COLO668 (cell line): Measurements from ENCODE around the gene RAP1GAP.

ENCODE experiments used
- DNase-seq: peaks from one replicate; lab custom pipeline; 2025; ENCODE audit not compliant: unreplicated experiment; lab: John Stamatoyannopoulos, UW

The RAP1GAP gene

DNA sequence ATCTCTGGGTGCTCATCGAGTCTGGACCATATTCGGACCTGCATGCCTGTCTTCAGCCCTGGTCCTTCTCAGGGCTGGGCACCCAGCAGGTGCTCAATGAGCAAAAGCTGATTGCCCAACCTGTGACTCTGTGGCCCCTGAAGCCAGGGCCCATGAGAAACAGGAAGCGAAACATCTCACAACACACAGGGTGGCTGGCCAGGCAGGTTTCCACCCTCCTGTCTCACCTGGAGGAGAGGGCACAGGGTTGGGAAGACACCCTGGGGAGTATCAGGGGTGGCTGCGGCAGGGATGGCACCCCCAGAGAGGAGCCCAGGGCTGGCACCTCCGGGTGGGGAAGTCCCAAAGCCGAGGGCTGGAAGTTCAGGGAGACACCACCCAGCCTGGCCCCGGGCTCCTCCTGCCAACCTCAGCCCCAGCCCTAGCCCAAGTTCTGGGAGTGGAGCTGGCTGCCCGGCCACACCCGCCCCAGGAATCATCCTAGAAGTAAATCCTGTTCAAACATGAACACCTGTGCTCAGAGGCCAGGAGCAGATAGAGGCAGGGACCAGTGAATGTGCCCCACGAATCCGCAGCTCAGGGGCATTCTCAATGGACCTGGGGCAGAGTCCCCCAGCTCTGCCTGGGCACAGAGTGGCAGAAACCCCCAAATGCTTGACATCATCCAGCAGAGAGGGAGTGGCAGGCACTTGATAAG, 54.6 kb downstream of the RAP1GAP start:
- no peak for DNase-seq

DNA sequence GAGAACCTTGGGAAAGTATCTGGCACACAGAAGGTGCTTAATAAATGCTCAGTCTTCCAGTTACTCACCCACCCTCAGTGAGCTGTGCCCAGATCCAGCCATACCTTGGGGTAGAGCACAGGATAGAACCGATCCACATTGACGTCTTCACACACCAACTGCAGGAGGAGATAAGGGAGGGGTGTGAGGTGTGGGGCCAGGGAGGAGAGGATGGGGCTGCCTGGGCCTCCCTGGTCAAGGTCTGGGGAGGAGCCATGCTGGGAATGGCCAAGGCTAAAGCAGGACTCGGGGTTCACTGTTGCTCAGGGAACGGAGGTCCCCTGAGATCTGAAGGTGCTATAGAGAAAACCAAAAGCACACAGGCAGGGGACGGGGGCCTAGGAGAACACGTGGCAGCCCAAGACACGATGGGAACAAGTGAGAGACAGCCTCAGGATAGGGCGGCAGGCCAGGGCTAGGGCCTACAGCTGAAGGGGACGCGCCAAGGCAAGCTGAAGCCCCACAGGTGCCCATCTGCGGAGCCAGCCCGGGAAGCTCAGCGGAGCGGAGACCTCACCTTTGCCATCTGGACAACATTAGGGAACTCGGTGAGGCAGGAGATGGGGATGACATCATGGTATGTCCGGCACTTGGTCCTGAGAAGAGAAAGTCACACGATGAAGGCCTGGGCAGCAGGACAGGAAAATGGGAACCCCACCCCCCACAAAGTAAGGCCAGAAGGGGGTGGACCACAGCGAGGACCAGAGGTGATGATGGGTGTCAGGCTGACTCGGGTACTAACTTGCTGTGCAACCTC, 55.9 kb downstream of the RAP1GAP start:
- DNase-seq, result no peak

GRCh38 chr1:21612057-21612456, 57.1 kb downstream of the RAP1GAP start:
- no peak for DNase-seq

DNA sequence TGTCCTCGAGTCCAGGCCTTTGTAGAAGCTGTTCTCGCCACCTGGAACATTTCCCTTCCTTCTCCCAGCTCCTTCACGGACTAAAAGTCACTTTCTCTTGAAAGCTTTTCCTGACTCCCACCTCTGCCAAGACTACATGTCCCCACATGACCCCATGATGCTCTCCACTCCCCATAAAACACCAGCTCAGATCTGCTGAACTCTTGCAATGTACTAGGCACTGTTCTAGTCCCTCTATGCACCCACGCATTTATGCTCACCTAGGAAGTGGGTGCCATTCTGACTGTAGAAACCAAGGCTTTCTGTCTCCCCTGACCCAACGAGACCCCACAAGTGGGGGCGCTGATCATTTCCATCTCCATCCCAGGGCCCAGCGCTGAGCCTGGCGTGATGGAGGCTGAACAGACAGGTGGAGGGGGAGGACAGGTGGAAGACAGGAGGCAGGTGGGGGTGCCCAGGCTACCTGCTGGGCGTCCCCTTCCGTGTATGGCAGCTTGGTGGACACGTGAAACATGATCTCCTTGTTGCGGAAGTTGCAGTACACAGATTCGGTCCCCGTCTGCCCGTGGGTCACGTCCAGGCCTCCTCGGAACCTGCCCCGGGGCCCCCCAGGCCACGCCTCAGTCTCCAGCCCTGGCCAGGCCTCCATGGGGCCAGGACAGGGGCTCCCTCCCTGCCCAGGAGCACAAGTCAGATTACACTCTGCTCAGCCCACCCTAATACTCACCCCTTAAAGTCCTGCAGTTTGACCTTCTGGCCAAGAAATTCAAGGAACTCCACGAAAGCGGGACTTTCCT, 58.0 kb downstream of the RAP1GAP start:
- DNase-seq, result peak; percentile 39

- DNase-seq, result no peak
Measured at GRCh38 chr1:21610027-21610426, 59.1 kb downstream of the RAP1GAP start.

DNA sequence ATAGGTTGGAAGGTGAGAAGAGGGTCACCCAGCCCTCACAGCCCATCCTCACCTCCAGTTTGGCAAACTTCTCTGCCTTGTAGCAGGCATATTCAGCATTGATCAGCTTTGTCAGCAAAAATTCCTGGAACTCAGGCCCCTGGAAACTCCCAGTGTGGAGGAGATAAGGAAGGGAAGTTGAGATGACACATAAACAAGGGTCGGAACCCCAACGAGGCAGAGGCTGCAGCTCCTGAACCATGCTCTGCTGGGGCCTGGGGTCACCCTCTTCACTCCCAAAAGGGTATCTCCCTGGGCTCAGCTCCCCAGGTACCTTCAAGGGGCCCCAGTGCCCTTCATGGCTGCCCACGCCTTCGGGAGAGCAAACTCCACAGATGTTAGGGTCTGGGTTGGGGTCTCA, 60.4 kb downstream of the RAP1GAP start:
- no peak for DNase-seq

- no peak for DNase-seq
Measured at GRCh38 chr1:21607549-21608529, 61.3 kb downstream of the RAP1GAP start.

DNA sequence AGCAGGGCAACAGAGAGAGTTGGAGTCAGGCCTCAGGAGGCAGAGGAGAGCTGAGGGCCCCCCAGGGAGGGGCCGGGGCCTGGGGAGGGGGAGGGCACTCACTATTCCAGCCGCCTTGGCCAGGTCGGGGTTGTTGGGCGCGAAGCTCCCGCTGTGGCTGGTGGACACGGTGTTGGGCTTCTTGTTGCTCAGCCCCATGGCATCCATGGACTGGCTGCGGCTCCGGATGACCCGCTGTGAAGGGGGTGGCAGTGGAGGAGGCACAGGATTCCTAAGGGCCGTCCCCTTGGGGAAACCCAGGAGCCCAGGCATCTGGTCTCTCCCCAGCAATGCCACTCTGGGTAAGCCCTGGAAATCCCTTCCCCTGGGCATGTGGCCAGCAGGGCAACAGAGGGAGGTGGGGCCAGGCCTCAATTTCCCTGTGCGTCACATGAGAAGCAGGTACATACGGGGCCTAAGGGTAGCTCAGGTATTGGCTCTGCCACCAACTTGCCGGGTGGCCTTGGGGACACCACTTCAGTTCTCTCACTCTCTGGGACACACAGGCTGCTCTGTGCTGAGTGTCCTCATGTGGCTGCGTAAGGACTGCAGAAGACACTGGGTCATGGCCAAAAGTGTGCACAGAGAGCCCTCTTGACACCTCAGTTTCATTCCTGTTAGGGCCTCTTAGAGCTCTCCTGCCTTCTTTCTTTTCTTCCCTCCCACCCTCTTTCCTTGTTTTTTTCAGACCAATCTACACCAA, 63.0 kb downstream of the RAP1GAP start:
- no peak for DNase-seq

DNA sequence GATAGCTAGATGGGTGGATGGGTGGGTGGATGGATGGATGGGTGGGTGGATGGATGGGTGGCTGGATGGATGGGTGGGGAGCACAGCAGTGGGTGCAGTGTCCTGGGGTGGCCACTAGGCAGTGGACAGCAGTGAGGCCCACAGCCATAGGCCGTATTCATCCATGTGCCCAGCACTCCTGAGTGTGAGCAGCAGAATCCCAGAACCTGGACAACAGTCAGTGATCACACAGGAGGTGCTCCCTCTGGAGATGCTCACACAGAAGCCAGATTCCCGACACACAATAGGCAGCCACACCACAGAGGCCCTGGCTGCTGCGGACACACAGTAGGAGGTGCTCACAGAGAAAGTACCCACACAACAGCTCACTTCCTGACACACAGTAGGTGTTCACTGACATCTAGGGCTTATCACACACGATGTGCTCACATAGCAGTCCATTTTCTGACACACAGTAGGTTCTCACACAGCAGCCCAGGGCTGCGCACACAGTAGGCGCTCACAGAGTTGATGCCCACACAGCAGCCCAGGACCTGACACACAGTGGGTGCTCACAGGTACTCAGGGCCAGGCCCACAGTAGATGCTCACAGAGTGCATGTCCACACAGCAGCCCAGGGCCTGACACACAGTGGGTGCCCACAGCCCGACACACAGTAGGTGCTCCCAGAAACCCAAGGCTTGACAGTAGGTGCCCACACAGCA, 64.0 kb downstream of the RAP1GAP start:
- DNase-seq, result no peak

DNA sequence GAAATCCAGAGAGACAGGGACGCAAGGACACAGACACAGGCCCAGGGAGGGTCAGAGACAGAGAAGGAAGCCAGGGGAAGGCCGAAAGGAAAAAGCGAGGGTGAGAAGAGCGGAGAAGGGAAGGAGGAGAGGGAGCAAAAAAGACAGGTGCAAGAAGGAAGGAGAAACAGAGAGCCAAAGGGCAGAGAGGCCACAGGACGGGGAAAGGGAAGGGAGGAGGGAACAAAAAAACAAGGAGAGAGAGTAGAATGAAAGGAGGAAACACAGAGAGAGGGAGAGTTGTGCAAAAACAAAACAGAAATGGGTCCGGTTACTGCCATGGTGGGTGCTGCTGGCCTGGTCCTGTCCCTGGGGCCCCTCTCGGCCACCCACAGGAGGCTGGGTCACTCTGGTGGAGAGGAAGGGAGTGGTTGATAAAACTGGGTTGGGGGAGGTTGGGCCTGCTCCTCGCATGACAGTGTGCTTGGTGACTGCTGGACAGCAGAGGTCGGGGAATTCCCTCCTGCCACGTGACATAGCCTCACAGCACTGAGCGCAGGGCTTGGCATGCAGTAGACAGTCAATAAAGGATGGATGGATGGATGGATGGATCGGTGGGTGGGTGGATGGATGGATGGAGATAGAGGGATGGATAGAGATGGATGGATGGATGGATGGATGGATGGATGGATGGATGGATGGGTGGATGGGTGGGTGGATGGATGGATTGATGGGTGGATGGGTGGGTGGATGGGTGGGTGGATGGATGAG, 64.8 kb downstream of the RAP1GAP start:
- peak; percentile 30 for DNase-seq

- no peak for DNase-seq
Measured at GRCh38 chr1:21603177-21604138, 65.7 kb downstream of the RAP1GAP start.

- no peak for DNase-seq
Measured at GRCh38 chr1:21601278-21602048, 67.7 kb downstream of the RAP1GAP start.

DNA sequence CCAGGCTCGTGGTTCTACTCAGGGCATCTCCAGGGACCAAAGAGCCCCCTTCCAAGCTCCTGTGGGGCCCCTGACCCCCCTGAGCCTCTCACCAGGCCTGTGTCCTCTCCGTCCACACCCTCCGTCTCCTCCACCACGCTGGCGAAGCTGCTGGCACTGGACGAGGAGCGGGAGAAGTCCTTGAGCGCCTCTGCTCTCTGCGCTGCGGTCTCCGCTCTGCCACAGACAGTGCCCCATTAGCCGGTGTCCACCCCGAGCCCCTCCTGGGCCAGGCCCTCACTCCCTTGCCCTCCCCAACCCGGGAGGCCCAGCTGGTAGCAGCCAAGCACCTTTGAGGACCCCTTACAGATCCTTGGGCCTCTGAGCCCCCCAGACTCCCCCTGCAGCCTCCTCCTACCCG, 69.8 kb downstream of the RAP1GAP start:
- no peak for DNase-seq

GRCh38 chr1:21598904-21599303, 70.3 kb downstream of the RAP1GAP start:
- DNase-seq, result no peak

GRCh38 chr1:21598417-21598816, 70.7 kb downstream of the RAP1GAP start:
- no peak for DNase-seq

DNA sequence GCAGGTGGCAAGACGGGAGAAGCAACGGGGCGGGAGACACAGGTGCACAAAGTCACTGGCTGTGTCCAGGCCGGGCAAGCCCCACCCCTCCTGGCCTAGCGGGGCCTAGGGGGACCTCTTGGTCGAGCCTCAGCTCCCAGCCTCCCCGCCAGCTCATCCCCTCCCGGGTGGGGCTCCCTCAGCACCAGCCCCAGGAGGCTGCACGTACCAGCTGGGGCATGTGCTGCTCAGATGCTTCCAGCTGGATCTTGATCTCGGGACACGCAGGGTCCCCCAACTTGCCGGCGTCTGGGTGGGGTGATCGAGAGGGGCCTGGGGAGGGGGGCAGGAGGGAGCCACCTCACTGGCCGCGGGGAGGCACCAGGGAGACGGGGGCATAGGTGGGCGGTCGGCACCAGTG, 71.4 kb downstream of the RAP1GAP start:
- DNase-seq, result no peak

DNA sequence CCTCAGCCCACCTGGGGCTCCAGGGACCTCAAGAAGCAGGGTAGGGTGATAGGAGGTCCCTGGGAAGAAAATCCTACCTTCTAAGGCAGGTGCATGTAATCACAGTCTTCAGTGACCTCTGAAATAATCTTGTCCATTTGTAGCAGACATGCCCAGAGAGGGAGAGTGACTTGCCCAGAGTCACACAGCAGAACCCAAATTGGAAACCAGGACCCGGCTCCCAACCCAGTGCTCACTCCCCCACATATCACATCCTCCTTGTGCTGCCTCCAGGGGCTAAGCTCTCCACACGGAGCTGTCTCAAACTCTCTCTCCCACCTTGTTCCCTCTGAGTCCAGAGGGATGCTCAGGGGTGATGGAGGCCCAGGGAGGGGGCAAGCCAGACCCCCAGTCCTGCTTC, 72.5 kb downstream of the RAP1GAP start:
- DNase-seq, result no peak
